ENCODE results near the gene CACNA1D.
A peak's percentile ranks its signal among the peaks of the same experiment; 100 is the strongest.

Gene CACNA1D

DNA sequence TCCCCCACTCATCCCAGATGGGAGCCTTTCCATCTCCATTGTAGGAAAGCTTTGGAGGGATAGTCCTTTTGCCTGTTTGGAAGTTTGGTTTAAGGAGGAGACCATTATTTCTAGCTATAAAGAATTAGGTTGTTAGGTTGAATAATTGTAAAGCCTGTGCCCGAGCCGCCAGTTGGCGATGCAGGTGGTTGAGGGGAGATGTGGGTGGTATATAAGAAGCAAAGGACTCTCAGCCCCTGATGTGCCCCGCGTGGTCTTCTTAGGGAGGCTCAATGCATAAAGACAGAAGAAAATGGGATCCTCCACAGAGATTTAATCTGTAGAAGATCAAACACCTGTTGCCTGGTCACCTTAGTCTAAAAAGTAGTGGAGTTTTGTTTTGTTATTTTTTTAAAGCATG lies 296.1 kb downstream of the CACNA1D start:
- DNase-seq (ENCODE audit: low spot score): no peak

DNA sequence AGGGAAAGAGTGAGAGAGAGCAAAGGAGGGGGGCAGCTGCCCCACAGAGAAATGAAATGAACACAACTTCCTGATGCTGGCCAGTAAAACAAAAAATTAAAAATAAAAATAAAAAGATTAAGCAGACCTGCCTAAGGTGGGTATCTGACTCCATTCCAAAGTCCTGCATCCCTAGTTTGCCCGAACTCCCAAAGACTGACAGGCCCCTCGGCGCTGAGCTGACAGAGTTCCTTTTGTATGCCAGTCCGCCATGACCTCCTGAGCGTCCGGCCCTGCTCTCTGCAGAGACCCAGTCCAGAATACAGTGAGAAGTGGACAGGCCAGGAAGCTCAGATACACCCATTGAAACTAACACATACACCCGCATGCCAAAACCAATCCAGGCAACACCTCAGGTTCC lies 296.9 kb downstream of the CACNA1D start:
- DNase-seq (ENCODE audit: low spot score): no peak

DNA sequence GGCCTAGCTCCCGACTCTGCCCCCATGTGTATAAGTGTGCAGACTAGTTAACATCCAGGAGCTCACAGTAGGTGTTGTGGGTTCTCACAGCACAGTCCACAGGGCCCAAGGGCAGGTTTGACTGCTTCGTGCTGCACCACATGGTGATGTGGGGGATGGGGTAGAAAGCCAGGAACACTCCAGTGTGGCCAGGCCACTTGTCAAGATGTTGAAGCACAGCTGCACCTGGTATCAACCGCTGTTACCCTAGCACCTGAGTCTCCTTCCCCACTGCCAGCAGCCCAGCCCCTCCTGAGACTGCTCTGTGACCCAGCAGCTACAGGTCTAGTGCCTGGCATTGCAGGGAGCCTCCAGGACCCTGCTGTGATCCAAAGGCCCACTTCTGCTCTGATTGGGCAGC lies 298.5 kb downstream of the CACNA1D start:
- no peak for DNase-seq (ENCODE audit: low spot score)

DNA sequence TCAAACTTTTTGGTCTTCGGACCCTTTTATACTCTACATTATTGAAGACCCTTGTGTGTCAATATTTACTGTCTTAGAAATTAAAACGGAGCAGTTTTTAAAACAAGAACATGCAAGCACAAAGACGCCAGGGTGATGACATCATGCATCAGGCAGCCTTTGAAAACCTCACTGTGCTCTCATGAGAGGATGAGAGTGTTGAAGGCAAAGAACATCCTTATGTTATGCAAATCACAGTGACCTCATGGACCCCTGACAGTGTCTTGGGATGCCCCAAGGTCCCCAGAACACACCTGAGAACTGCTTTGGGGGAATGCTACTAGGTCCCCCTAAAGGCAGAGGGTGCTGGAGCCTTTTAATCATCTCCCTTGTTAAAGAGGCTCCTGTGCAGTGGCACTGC lies 300.2 kb downstream of the CACNA1D start:
- DNase-seq (ENCODE audit: low spot score): peak; percentile 58

DNA sequence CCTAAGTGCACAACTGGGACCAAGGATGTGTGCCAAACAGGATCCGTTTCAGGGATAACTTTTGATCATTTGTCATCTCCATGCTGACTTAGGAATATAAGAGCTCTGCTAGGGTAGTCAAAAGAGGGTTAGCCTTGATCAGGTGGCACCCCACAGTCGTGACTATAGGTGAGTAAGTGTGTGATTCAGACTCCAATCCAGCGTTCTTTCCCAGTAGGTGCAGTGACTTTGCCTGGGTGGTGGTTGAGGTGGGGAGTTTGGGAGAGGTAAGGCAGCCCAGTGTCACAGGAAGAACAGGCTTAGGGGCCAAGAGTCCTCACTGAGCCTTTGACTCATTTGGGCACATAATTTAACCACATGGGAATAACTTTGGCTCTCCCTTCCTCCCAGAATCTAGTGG lies 300.8 kb downstream of the CACNA1D start:
- DNase-seq (ENCODE audit: low spot score): no peak

DNA sequence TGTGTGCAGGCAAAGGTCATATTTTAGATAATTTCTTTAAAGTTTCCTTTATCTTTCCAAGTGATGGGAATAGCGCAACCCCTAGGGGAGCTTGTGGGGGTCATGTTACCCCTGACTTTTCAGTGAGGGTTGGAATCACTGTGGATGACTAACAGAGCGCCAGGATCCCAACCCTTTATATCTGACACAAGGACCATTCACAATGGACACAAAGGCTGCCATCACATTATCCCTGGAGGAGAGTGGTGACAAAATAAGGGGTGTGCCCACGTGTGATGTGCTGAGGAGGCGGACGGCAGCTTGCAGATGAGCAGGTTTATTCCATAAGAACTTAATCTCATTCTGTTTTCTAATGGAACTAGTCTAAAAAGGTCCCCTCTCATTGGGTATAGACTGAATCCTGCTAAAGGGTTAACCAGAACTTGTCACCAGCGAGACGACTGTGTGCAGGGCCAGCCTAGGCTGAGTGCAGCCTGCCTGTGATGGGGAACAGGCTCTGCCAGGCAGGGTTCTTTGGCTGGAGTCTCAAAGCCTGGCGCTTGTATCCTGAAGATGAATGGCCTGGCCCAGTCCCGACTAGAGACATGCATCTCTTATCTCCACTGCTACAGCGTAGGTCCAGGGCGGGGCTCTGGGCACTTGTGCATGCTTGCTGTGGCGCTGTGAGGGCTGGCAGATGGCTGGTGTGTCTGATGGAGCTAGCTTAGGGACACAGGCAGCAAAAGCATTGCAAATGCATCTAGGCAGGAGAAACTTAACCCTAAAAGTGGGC lies 301.6 kb downstream of the CACNA1D start:
- DNase-seq (ENCODE audit: low spot score): no peak

DNA sequence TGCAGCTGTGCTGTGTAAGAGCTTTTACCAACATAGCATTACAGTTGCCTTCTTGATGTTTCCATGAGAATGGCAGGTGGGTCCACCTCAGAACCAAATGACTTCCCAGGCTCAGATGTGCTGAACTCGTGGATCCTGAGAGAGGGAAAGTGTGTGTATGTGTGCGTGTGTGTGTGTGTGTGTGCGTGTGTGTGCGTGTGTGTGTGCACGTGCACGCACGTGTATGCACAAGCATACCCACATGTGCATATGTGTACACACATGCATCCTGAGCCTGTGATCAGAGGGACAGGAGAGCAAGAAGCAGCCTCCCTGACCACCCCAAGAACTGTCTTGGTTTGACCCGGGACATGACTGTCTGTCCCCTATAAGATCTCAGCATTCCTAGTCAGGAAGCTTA lies 303.7 kb downstream of the CACNA1D start:
- no peak for DNase-seq (ENCODE audit: low spot score)

DNA sequence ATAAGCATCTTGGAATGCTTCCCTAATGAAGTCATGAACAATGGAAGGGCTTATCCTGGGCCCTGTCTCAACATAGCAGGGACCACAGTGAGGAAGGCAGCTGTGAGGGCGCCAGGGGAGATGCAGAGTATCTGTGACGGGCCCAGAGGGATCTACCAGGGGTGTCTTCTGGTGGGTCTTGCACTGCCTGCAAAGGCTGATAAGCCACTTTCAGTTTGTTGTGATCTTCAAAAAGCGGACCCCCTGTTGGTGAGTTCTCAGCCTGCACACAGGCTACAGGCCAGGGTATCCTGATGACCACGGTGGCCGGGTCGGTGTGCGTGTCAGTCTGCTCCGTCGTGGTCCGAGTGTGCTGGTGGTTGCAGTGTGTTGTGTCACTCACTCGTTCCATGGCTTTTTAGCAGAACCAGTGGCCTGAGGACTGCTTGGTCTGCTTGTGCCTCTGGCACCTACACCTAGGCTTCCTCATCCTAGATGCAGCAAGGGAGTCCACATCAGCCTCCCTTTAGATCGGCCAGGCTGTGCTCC lies 305.0 kb downstream of the CACNA1D start:
- DNase-seq (ENCODE audit: low spot score): no peak

DNA sequence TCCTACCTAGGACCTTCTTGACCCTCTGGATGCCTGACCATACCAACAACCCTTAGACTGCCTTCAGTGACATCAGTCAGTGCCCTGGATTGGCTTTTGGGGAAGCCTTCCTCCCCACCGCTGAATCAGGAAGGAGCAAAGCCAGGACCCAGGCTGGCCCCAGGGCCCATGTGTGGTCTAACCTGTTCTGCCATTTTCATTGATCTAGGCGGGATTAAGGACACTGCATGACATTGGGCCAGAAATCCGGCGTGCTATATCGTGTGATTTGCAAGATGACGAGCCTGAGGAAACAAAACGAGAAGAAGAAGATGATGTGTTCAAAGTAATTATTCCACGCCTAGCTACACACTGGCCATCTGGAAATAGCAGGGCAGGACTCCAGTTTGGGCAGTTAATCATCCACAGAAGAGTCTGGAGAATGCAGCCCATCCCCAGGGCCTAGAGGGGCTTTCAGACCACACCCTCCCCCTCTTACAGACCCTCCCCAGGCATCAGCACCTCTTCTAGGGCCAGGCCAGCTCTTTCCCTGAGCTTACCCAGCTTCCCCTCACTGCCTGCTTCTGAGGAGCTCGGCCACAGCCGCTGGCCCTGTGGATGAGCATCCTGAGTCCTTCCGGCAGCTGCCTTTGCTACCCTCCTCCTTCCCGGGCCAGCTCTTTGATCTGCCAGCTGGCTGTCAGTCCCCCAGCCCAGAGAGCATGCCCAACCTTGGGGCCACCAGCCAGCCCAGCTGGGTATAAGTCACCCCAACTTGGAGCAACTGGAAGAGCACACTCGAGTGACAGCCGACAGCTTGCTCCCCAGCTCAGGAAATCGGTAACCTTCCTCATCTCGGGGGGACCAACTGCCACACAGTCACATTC lies 305.9 kb downstream of the CACNA1D start:
- DNase-seq (ENCODE audit: low spot score): no peak

DNA sequence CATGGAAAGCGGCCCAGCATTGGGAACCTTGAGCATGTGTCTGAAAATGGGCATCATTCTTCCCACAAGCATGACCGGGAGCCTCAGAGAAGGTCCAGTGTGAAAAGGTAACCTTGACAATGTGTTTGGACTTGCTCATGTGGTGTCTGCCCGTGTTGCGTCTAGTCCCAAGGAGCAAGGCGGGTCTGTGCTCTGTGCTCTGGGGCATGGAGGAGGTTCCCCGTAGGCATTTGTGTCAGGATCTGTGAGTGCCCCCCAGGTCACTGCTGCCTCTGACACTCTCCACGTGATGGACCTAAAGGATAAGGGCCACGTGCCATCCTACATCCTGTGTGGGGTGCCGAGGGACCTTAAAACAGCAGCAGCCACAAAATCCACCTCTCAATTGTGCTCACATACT lies 306.9 kb downstream of the CACNA1D start:
- no peak for DNase-seq (ENCODE audit: low spot score)

DNA sequence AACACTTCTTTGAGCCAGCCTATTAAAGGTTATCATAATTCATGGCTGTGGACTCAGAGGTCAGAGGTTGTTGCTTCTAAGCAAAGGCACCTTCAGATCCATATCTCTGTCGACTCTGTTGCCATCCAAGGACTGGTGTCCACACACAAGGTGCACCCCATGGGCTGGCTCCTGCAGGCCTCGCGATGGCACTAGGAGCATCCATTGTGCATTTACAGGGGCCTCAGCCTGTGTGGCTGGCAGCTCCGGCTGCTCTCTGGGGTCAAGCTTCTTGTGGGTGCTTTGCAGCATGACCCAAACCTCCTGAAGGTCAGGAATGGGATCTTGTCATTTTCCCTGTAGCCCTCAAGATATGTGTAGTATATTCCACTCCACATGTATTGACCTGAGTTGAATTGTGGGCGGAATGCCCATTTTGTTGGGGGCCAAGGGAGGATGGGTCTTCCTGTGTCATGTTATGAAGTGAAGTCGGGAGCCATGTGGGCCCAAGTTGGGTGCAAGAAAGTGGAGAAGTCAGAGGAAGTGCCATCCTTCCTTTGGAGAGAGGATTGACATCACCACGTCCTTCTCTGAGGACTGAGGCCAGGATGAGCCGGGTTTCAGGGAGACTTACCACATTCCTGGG lies 308.0 kb downstream of the CACNA1D start:
- no peak for DNase-seq (ENCODE audit: low spot score)

DNA sequence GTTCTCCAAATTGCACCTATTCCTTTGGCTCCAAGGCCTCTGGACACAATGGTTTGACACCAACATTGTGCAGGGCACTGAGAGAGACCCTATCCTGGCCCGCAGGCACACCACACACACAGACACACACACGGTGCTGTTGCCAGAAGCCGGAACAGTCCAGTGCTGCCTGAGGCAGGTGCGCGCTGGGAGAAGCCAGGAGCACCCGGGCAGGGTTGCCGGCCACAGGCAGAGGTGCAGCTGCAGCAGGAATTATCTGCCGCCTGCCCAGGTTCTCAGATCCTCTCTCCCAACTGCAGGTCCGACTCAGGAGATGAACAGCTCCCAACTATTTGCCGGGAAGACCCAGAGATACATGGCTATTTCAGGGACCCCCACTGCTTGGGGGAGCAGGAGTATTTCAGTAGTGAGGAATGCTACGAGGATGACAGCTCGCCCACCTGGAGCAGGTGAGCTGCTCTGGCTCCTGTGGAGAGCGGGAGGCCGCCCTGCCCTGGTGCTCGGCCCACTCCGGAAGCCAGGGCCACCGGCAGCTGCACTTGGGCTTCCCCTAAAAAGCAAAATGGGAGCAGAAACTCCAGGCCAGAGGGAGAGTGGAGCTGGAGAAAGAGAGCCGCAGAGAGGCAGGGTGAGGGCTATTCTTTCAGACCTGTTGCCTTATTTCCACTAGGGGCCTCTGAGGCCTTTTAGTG lies 308.9 kb downstream of the CACNA1D start:
- no peak for DNase-seq (ENCODE audit: low spot score)

DNA sequence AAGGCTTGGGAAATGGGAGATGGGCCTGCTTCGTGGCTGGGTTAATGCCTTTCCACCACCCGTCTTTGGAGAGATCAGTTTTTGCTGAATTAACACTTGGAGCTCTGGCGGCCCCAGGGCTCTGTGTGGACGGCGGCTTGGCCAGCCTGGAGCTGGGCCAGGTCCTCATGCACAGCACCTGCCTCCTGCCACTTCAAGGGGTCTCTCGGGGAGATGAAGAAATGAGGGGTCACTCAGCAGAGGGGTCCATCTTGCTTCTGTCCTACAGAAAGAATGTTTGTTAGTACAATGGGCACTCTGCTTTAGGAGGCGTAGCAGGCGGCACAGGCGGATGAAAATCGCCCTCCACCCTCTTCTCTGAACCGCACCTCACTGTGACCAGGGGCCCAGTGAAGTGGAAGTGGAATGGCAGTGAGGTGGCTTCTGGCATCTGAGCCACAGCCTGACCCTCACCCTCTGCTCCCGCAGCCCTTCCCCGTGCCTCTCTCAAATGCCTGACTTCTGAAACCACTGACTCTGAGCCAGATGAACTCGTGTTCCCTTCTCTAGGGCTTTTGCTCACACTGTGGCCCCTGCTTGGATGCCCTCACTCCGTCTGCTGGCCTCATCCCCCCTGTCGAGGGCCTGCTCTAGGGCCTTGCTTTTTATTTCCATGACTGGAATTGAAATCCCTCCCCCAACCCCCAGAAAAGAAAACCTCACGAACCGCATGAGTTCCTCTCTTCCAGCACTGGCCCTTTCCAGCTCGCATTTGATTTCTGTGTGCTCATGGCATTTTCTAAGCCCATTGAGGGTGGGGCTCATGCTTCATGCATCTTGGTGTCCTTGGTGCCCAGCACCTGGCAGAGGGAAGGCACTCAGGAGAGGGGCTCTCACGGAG lies 309.6 kb downstream of the CACNA1D start:
- no peak for DNase-seq (ENCODE audit: low spot score)

DNA sequence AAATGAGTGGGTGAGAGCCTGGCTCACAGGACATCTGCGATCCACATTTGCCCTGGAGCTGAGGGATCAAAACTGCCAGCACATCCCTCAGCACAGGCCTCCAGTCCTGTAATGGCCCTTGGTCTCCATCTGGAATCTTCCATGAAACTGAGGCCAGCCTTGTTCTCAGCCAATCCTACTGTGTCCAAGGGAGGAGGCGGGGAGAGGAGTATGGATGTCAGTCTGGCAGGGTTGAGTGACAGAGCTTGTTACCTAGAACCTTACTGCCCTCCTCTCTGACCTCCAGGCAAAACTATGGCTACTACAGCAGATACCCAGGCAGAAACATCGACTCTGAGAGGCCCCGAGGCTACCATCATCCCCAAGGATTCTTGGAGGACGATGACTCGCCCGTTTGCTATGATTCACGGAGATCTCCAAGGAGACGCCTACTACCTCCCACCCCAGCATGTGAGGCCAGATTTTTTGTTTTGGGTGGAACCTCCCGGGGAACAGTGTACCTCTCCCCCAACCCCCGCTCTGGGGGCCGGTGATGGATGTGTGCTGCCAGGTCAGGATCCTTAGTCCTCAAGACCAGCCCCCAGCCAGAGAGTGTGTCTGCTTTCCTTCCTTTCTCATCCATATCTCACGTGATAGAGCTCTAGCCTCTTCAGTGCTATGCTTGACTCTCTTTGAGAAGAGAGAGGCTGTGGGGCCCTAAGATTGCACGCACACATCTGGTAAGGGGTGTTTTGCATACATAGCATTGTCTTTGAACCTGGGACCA lies 310.5 kb downstream of the CACNA1D start:
- peak; percentile 88 for DNase-seq (ENCODE audit: low spot score)

DNA sequence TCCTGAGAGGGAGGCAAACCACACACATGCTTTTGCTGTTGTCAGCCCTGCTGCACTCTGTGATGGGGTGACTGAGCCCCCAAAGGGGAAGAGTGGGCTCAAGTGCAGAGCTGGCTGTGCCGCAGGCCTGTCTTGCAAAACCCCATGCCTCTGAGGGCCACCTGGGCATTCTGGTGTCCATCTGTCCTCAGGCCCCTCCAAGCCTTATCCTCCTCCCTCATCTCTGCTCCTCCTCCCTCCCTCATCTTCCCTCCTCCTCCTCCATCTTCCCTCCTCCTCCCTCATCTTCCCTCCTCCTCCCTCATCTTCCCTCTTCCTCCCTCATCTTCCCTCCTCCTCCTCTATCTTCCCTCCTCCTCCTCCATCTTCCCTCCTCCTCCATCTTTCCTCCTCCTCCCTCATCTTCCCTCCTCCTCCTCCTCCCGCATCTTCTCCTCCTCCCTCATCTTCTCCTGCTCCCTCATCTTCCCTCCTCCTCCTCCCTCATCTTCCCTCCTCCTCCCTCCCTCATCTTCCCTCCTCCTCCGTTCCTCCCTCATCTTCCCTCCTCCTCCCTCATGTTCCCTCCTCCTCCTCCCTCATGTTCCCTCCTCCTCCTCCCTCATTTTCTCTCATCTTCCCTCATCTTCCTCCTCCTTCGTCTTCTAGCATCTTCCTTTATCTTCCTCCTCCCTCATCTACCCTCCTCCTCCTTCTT lies 311.2 kb downstream of the CACNA1D start:
- no peak for DNase-seq (ENCODE audit: low spot score)

DNA sequence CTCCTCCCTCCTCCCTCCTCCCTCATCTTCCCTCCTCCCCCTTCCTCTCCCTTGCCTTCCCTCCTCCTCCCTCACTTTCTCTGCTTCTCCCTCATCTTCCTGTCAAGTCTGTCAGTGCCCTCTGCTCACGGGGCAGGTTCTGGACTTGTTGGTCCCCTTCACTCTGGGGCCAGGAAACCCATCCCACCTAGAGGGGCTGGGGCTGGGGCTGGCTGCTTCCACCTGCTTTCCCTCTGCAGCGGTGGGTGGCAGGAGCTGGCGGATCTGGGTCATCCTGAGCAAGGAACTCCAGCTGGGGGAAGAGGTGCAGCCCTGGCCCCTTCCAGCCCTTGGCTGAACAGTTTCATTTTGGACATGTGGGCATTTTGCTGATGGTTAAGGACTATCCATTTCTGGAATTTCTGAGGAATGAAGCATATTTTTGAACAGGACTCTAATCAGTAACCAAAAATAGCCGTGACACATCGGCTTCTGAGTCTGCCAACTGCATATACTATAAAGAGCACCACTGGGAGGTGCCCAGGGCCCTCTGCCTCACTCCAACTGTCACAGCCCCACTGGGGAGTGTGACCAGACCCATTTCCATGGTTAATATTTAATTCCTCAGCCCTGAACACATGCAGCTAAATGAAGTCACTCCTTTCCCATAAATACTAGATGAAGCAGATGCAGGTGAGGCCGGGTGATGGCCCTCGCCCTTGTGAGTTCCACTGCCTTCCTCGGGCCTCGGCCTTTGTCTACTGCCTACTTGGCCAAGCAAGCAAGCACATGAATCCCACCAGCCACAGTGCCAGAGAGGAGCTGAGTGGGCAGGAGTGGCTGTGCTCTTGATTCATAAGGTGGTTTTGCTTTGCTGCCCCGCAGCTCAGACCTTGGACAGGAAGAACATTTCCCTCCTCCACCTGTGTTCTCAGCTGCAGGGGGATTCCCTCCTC lies 312.0 kb downstream of the CACNA1D start:
- DNase-seq (ENCODE audit: low spot score): peak; percentile 76

DNA sequence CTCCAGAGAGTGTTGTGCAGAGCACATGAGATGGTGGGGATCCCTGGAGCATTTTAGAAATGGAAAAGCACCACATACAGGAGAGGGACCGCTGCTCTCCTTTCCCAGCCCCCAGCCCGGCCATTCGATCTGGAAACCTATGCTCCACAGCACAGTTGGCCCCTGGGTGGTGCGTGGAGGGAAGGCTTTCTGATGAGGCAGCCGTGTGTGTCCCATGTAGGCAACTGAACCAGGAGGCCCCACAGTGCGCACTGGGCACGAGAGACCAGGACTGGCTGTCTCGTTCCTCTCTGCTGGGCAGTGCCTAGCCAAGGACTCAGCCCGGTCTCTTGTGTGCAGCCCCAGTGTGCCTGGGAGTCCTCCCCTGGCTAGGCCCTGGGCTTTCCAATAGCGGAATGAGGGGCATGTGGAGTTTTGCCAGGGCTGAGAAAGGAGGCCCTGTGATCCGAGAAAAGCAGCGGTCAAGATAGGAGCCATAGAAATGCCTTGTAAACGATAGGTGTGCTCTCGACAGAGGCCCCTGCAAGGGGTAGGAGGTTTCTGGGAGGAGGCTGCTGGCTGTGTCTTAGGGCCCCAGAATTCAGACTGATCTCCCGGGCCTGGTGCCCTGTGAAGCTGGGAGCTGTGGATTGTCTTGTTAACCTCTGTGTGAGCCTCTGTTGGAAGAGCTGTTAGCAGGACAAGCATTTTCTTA lies 312.9 kb downstream of the CACNA1D start:
- no peak for DNase-seq (ENCODE audit: low spot score)

DNA sequence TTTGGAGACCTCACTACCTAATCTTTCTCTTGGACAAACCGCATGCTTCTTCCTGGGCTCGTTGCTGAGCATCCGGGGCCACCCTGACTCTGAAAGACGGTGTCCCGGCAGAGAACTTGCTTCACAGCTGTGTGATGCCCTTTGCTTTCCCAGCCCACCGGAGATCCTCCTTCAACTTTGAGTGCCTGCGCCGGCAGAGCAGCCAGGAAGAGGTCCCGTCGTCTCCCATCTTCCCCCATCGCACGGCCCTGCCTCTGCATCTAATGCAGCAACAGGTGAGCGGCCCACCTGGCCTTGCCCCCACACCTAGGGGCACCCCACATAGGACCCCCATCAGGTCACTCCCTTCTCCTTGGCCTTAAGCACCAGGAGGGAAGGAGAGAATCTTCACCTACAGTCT lies 314.1 kb downstream of the CACNA1D start:
- no peak for DNase-seq (ENCODE audit: low spot score)

Measured in AG08396 (cell line).